Measurements from ENCODE around the gene LRRFIP1. TPM values are rescaled to one million over a fixed set of nuclear protein-coding genes. Genes with fewer than 3 reads are reported as not detected.

The LRRFIP1 gene
- total RNA-seq, 1 donor from 2014 or later = 37.1 TPM

- H3K4me1 Mint-ChIP-seq = peaks cover 53% of the 10 kb centered on the region
- H3K27ac Mint-ChIP-seq (ENCODE audit: unreplicated experiment) = peak overlapping the region; percentile 63
- TF ChIP-seq CTCF (conservative IDR thresholded peaks at IDR 0.05) = no peak
- H3K9me3 Mint-ChIP-seq = no peaks in the 10 kb centered on the region
- DNase-seq (ENCODE audit: low read depth, low spot score) = no peak
- H3K4me3 Mint-ChIP-seq = no peak overlapping the region
- no peaks in the 10 kb centered on the region for H3K27me3 Mint-ChIP-seq (ENCODE audit: low read depth)
- peaks cover 6% of the 10 kb centered on the region for H3K36me3 Mint-ChIP-seq (ENCODE audit: low read depth)
These were observed 34.5 kb downstream of the LRRFIP1 start for GRCh38 chr2:237661799-237662328.

GRCh38 chr2:237662671-237663093 lies 35.3 kb downstream of the LRRFIP1 start:
- H3K27me3 Mint-ChIP-seq (ENCODE audit: low read depth) = no peaks in the 10 kb centered on the region
- peak overlapping the region; percentile 63 for H3K27ac Mint-ChIP-seq (ENCODE audit: unreplicated experiment)
- no peak for TF ChIP-seq CTCF (conservative IDR thresholded peaks at IDR 0.05)
- peaks cover 59% of the 10 kb centered on the region for H3K4me1 Mint-ChIP-seq
- H3K4me3 Mint-ChIP-seq = peak overlapping the region; percentile 28
- peaks cover 3% of the 10 kb centered on the region for H3K36me3 Mint-ChIP-seq (ENCODE audit: low read depth)
- DNase-seq (ENCODE audit: low read depth, low spot score) = peak; percentile 55
- H3K9me3 Mint-ChIP-seq = no peaks in the 10 kb centered on the region

- no peaks in the 10 kb centered on the region for H3K27me3 Mint-ChIP-seq (ENCODE audit: low read depth)
- H3K4me1 Mint-ChIP-seq = peaks cover 68% of the 10 kb centered on the region
- no peaks in the 10 kb centered on the region for H3K9me3 Mint-ChIP-seq
- no peak overlapping the region for H3K4me3 Mint-ChIP-seq
- TF ChIP-seq CTCF (conservative IDR thresholded peaks at IDR 0.05) = no peak
- H3K36me3 Mint-ChIP-seq (ENCODE audit: low read depth) = peaks cover 6% of the 10 kb centered on the region
- H3K27ac Mint-ChIP-seq (ENCODE audit: unreplicated experiment) = no peak overlapping the region
- no peak for DNase-seq (ENCODE audit: low read depth, low spot score)
These were observed 36.2 kb downstream of the LRRFIP1 start for GRCh38 chr2:237663517-237664110.

- no peak overlapping the region for H3K4me3 Mint-ChIP-seq
- no peak for DNase-seq (ENCODE audit: low read depth, low spot score)
- H3K36me3 Mint-ChIP-seq (ENCODE audit: low read depth) = peaks cover 6% of the 10 kb centered on the region
- H3K27ac Mint-ChIP-seq (ENCODE audit: unreplicated experiment) = no peak overlapping the region
- H3K4me1 Mint-ChIP-seq = peaks cover 70% of the 10 kb centered on the region
- H3K9me3 Mint-ChIP-seq = no peaks in the 10 kb centered on the region
- no peak for TF ChIP-seq CTCF (conservative IDR thresholded peaks at IDR 0.05)
- H3K27me3 Mint-ChIP-seq (ENCODE audit: low read depth) = no peaks in the 10 kb centered on the region
These were observed 36.8 kb downstream of the LRRFIP1 start for GRCh38 chr2:237664151-237664550.

GRCh38 chr2:237665713-237666143 lies 38.3 kb downstream of the LRRFIP1 start:
- DNase-seq (ENCODE audit: low read depth, low spot score) = no peak
- H3K27me3 Mint-ChIP-seq (ENCODE audit: low read depth) = no peaks in the 10 kb centered on the region
- TF ChIP-seq CTCF (conservative IDR thresholded peaks at IDR 0.05) = no peak
- H3K4me3 Mint-ChIP-seq = no peak overlapping the region
- peaks cover 77% of the 10 kb centered on the region for H3K4me1 Mint-ChIP-seq
- H3K9me3 Mint-ChIP-seq = no peaks in the 10 kb centered on the region
- H3K36me3 Mint-ChIP-seq (ENCODE audit: low read depth) = peaks cover 6% of the 10 kb centered on the region
- no peak overlapping the region for H3K27ac Mint-ChIP-seq (ENCODE audit: unreplicated experiment)

Data from neural crest cell (in vitro differentiated cells).